GM23338 (cell line): ENCODE measurements around the gene MGLL. TPM values are rescaled to one million over a fixed set of nuclear protein-coding genes. Genes with fewer than 3 reads are reported as not detected.

Experiments
- ATAC-seq: fragments of 200-7000 bp; cut with Tn5 transposase; 3 replicates; pipeline ENCODE4 v1.9.1; 2020
- DNase-seq: peaks from one replicate; pipeline ENCODE4 v3.0.0-alpha.2; 2015; ENCODE audit warnings: low spot score
- H2AFZ ChIP-seq: fragments of 200-600 bp; sonication (generic); 2 replicates; pipeline ENCODE4 v1.8.0; 2016; ENCODE audit warnings: antibody characterized with exemption, mild to moderate bottlenecking, moderate library complexity
- H3F3A ChIP-seq: fragments of 200-600 bp; sonication (generic); replicated peaks from 2 replicates; pipeline ENCODE4 v1.8.0; 2017; ENCODE audit warnings: antibody characterized with exemption, mixed run types, low read depth
- H3K27ac ChIP-seq: fragments of 200-600 bp; sonication (generic); 2 replicates; pipeline ENCODE4 v1.6.1; 2016; ENCODE audit warnings: low read depth
- H3K27me3 ChIP-seq: fragments of 200-600 bp; sonication (generic); 2 replicates; pipeline ENCODE4 v1.8.0; 2016; ENCODE audit warnings: mild to moderate bottlenecking, mixed run types, moderate library complexity; ENCODE audit not compliant: insufficient read depth
- H3K36me3 ChIP-seq: fragments of 200-600 bp; sonication (generic); 2 replicates; pipeline ENCODE4 v1.8.0; 2016; ENCODE audit warnings: mild to moderate bottlenecking; ENCODE audit not compliant: insufficient read depth
- H3K4me1 ChIP-seq: fragments of 200-600 bp; sonication (generic); 2 replicates; pipeline ENCODE4 v1.8.0; 2016; ENCODE audit warnings: mild to moderate bottlenecking, moderate library complexity; ENCODE audit not compliant: insufficient read depth
- H3K4me2 ChIP-seq: fragments of 200-600 bp; sonication (generic); 2 replicates; pipeline ENCODE4 v1.7.1; 2017; ENCODE audit warnings: mixed run types
- H3K4me3 ChIP-seq: fragments of 200-600 bp; sonication (generic); 2 replicates; pipeline ENCODE4 v1.6.1; 2016; ENCODE audit warnings: mixed run types
- H3K79me2 ChIP-seq: fragments of 200-600 bp; sonication (generic); replicated peaks from 2 replicates; pipeline ENCODE4 v1.8.0; 2017; ENCODE audit warnings: mild to moderate bottlenecking; ENCODE audit not compliant: insufficient read depth
- H3K9me2 ChIP-seq: fragments of 200-600 bp; sonication (generic); 2 replicates; pipeline ENCODE4 v1.8.0; 2017; ENCODE audit not compliant: insufficient read depth
- H4K20me1 ChIP-seq: fragments of 200-600 bp; sonication (generic); replicated peaks from 2 replicates; pipeline ENCODE4 v1.8.0; 2017; ENCODE audit warnings: mild to moderate bottlenecking; ENCODE audit not compliant: insufficient read depth
- H3K27ac Mint-ChIP-seq: 2 replicates; pipeline ENCODE4 v1.8.0; 2020; ENCODE audit warnings: inconsistent platforms, mild to moderate bottlenecking, moderate library complexity, mixed read lengths
- H3K27me3 Mint-ChIP-seq: 3 replicates; pipeline ENCODE4 v1.8.0; 2022; ENCODE audit warnings: low read depth, mild to moderate bottlenecking, moderate library complexity, mixed read lengths, inconsistent platforms; ENCODE audit not compliant: insufficient read depth, poor library complexity
- H3K36me3 Mint-ChIP-seq: 3 replicates; pipeline ENCODE4 v1.8.0; 2021; ENCODE audit warnings: low read depth, mild to moderate bottlenecking, inconsistent platforms, moderate library complexity, mixed read lengths
- H3K4me1 Mint-ChIP-seq: 3 replicates; pipeline ENCODE4 v1.8.0; 2020; ENCODE audit warnings: mild to moderate bottlenecking, inconsistent platforms, mixed read lengths
- H3K4me3 Mint-ChIP-seq: 3 replicates; pipeline ENCODE4 v1.8.0; 2021; ENCODE audit warnings: moderate library complexity, mild to moderate bottlenecking, inconsistent platforms, mixed read lengths
- H3K9me3 Mint-ChIP-seq: 3 replicates; pipeline ENCODE4 v1.8.0; 2020; ENCODE audit warnings: moderate library complexity, mild to moderate bottlenecking, inconsistent platforms, mixed read lengths
- CTCF ChIP-seq, 2 experiments: fragments of 200-600 bp in 1 of 2; sonication (generic) in 1 of 2; conservative IDR thresholded peaks; 2 replicates each; pipeline versions ENCODE4 v1.5.1 to v1.6.1; 2016 to 2017; ENCODE audit warnings: antibody characterized with exemption in 2 of 2, low read depth in 2 of 2, mild to moderate bottlenecking in 2 of 2, moderate library complexity in 1 of 2
- ETS1 ChIP-seq: IDR thresholded peaks from 2 replicates; pipeline ENCODE4 v1.6.1; 2016; ENCODE audit warnings: antibody characterized with exemption
- EZH2 ChIP-seq: fragments of 200-600 bp; sonication (generic); IDR thresholded peaks from one replicate; pipeline ENCODE4 v1.8.0; 2017; ENCODE audit warnings: antibody characterized with exemption, mild to moderate bottlenecking, low read depth; ENCODE audit not compliant: unreplicated experiment
- EZH2phosphoT487 ChIP-seq: fragments of 200-600 bp; sonication (generic); IDR thresholded peaks from one replicate; pipeline ENCODE4 v1.8.1; 2018; ENCODE audit warnings: antibody characterized with exemption; ENCODE audit not compliant: unreplicated experiment
- JUNB ChIP-seq: IDR thresholded peaks from one replicate; pipeline ENCODE4 v1.6.1; 2016; ENCODE audit warnings: antibody characterized with exemption; ENCODE audit not compliant: unreplicated experiment
- NANOG ChIP-seq: IDR thresholded peaks from 2 replicates; pipeline ENCODE4 v1.6.1; 2016; ENCODE audit warnings: antibody characterized with exemption, borderline replicate concordance
- POLR2AphosphoS5 ChIP-seq: IDR thresholded peaks from 2 replicates; pipeline ENCODE4 v1.6.1; 2016; ENCODE audit warnings: antibody characterized with exemption, low read depth
- REST ChIP-seq: IDR thresholded peaks from one replicate; pipeline ENCODE4 v1.6.1; 2018; ENCODE audit warnings: antibody characterized with exemption; ENCODE audit not compliant: unreplicated experiment
- STAT1 ChIP-seq: IDR thresholded peaks from one replicate; pipeline ENCODE4 v1.6.1; 2016; ENCODE audit warnings: antibody characterized with exemption; ENCODE audit not compliant: unreplicated experiment
- ZNF114 ChIP-seq: fragments of 250-450 bp; sonication (Bioruptor Pico); IDR thresholded peaks from 2 replicates; pipeline ENCODE4 v1.5.0; 2020; ENCODE audit warnings: mild to moderate bottlenecking, moderate library complexity
- ZNF331 ChIP-seq: fragments of 250-450 bp; sonication (Bioruptor Pico); IDR thresholded peaks from 2 replicates; pipeline ENCODE4 v1.5.0; 2020; ENCODE audit warnings: low read depth, mild to moderate bottlenecking, moderate library complexity
- polyA plus RNA-seq: library from polyadenylated mRNA; unstranded; fragments of >200 nt; fragmentation: Nextera tagmentation; extraction: Ambion mirVana; gene quantifications from 2 replicates; pipeline ENCODE4 v1.2.1, GENCODE V29; 2016
- total RNA-seq: library from RNA; depleted of rRNA; stranded (reverse); fragments of >200 nt; shearing (Covaris generic); gene quantifications from 2 replicates; pipeline ENCODE4 v1.2.3, GENCODE V29; 2014

The MGLL gene
- total and polyA plus RNA-seq, 2 experiments from 2014 or later: 0.71 to 0.83 TPM

- TF ChIP-seq STAT1 (no peak), CTCF (conservative IDR thresholded peaks at IDR 0.05; ENCODE audit: low read depth in 2 of 2) (no peak), REST (no peak), ZNF114 (no peak), POLR2AphosphoS5 (no peak), EZH2phosphoT487 (no peak), JUNB (no peak), NANOG (no peak), ZNF331 (CRISPR knock-in tag) (no peak), EZH2 (no peak)
- Mint-ChIP-seq H3K27me3 (peaks cover 8% of the 10 kb centered on the region), H3K27ac (no peak overlapping the region), H3K9me3 (no peaks in the 10 kb centered on the region), H3K4me1 (peaks cover 21% of the 10 kb centered on the region), H3K4me3 (no peak overlapping the region), H3K36me3 (peaks cover 7% of the 10 kb centered on the region; the same call in 2 of the 3 replicates)
- Histone ChIP-seq H4K20me1 (no peaks in the 10 kb centered on the region), H3F3A (no peaks in the 10 kb centered on the region), H3K4me1 (peaks cover 9% of the 10 kb centered on the region; the same call in 1 of the 2 replicates), H2AFZ (no peak overlapping the region), H3K9me2 (no peaks in the 10 kb centered on the region), H3K79me2 (no peaks in the 10 kb centered on the region), H3K4me3 (no peak overlapping the region), H3K27ac (no peak overlapping the region), H3K36me3 (no peaks in the 10 kb centered on the region), H3K4me2 (no peak overlapping the region), H3K27me3 (no peaks in the 10 kb centered on the region)
- ATAC-seq (no peak), DNase-seq (no peak)
These were observed 174.5 kb downstream of the MGLL start for GRCh38 chr3:127647845-127648204.

- Histone ChIP-seq H3K4me3 (no peak overlapping the region), H3K9me2 (no peaks in the 10 kb centered on the region), H3K4me1 (peaks cover 9% of the 10 kb centered on the region; the same call in 1 of the 2 replicates), H2AFZ (no peak overlapping the region), H3K27me3 (no peaks in the 10 kb centered on the region), H3K27ac (no peak overlapping the region), H3K36me3 (no peaks in the 10 kb centered on the region), H3F3A (no peaks in the 10 kb centered on the region), H3K4me2 (no peak overlapping the region), H3K79me2 (no peaks in the 10 kb centered on the region), H4K20me1 (no peaks in the 10 kb centered on the region)
- no peak for ATAC-seq
- Mint-ChIP-seq H3K9me3 (no peaks in the 10 kb centered on the region), H3K27me3 (peaks cover 8% of the 10 kb centered on the region), H3K4me3 (no peak overlapping the region), H3K27ac (no peak overlapping the region), H3K4me1 (peaks cover 21% of the 10 kb centered on the region), H3K36me3 (peaks cover 9% of the 10 kb centered on the region)
- no peak for DNase-seq
- TF ChIP-seq POLR2AphosphoS5: no peak
- TF ChIP-seq STAT1: no peak
- no peak for TF ChIP-seq CTCF (conservative IDR thresholded peaks at IDR 0.05; ENCODE audit: low read depth in 2 of 2)
- no peak for TF ChIP-seq EZH2phosphoT487
- no peak for TF ChIP-seq ETS1
These were observed 175.0 kb downstream of the MGLL start for GRCh38 chr3:127647166-127647844.
